Lower lobe of right lung (tissue), 2 donors: ENCODE data around the gene GNG11. TPM values are rescaled to one million over a fixed set of nuclear protein-coding genes. Genes with fewer than 3 reads are reported as not detected.
A peak's percentile ranks its signal among the peaks of the same experiment; 100 is the strongest.
"Not testable (repeated sequence)": the region's sequence is repeated elsewhere in the genome, so short reads cannot be mapped to it uniquely, and the experiment has no call there.

ENCODE experiments used
- ATAC-seq, 2 donors: fragments of 200-7000 bp; cut with Tn5 transposase; one replicate each; pipeline ENCODE4 v1.9.1; 2020 to 2022; ENCODE audit warnings: mild to moderate bottlenecking in 2 of 2, moderate library complexity in 2 of 2
- DNase-seq: peaks from one replicate; pipeline ENCODE4 v3.0.0-alpha.2; 2020
- H3K27ac ChIP-seq: fragments of 200-600 bp; one replicate; pipeline ENCODE4 v1.8.0; 2022
- H3K27me3 ChIP-seq: fragments of 200-600 bp; one replicate; pipeline ENCODE4 v1.8.0; 2022; ENCODE audit warnings: low read depth
- H3K36me3 ChIP-seq: fragments of 200-600 bp; one replicate; pipeline ENCODE4 v1.8.0; 2022; ENCODE audit warnings: mild to moderate bottlenecking
- H3K4me1 ChIP-seq: fragments of 200-600 bp; one replicate; pipeline ENCODE4 v1.8.0; 2022
- H3K4me3 ChIP-seq: fragments of 200-600 bp; one replicate; pipeline ENCODE4 v1.8.0; 2022; ENCODE audit warnings: mild to moderate bottlenecking
- H3K9me3 ChIP-seq: fragments of 200-600 bp; one replicate; pipeline ENCODE4 v1.8.0; 2022
- CTCF ChIP-seq: fragments of 200-600 bp; IDR thresholded peaks from one replicate; pipeline ENCODE4 v1.8.0; 2022; ENCODE audit warnings: antibody characterized with exemption, mild to moderate bottlenecking
- intact Hi-C: fragments of 100-400 bp; cut with DNase I; formaldehyde crosslinking; loops from one replicate; pipeline ENCODE4 v1.11.0; 2022
- total RNA-seq: library from RNA; stranded (reverse); fragmentation: NEBNext Ultra II Directional; extraction: Animal tissue kit (Norgen Biotek cat#: 25700); gene quantifications from one replicate; pipeline ENCODE4 v1.2.1, GENCODE V29; 2021
- donor health status: DM: no; HTN: yes; CAD: no; lungs with severe emphysema.

GNG11 gene
- total RNA-seq, 1 donor from 2014 or later: 23.2 TPM

- DNase-seq (no peak), ATAC-seq (peak; percentile 46 to 53)
- Histone ChIP-seq H3K27me3 (no peaks in the 10 kb centered on the region), H3K9me3 (no peaks in the 10 kb centered on the region), H3K4me3 (no peak overlapping the region), H3K4me1 (no peaks in the 10 kb centered on the region), H3K27ac (no peak overlapping the region), H3K36me3 (no peaks in the 10 kb centered on the region)
- peak; percentile 81 for TF ChIP-seq CTCF
- intact Hi-C loops: loop anchor here (10.0 kb wide), 1 partner anchor 182 kb away; no protein-coding TSS in a partner anchor
Observed at GRCh38 chr7:93902777-93903423, 18.6 kb upstream of the GNG11 start.

- H3K4me1 ChIP-seq: peaks cover 4% of the 10 kb centered on the region
- TF ChIP-seq CTCF: no peak
- H3K27me3 ChIP-seq: no peaks in the 10 kb centered on the region
- no peak within 1 kb of the TSS for H3K4me3 ChIP-seq
- intact Hi-C loops: loop anchor here (10.0 kb wide), 1 partner anchor 179 kb away; no protein-coding TSS in a partner anchor
- no peak within 1 kb of the TSS for H3K27ac ChIP-seq
- H3K36me3 ChIP-seq: no peaks in the 10 kb centered on the region
- H3K9me3 ChIP-seq: no peaks in the 10 kb centered on the region
- ATAC-seq: no peak
- no peak for DNase-seq
Observed at GRCh38 chr7:93906267-93906666, 15.3 kb upstream of the GNG11 start, which contains the start of gene GNGT1. TSS of gene GNGT1 (plus strand) at chr7:93906567. CDS start at chr7:93906747, 180 bp downstream.

- DNase-seq (no peak), ATAC-seq (peak in 1 of 2 donors; percentile 29)
- no peaks in the 10 kb centered on the region for H3K27me3 ChIP-seq
- H3K9me3 ChIP-seq: no peaks in the 10 kb centered on the region
- no peak overlapping the region for H3K27ac ChIP-seq
- peaks cover 4% of the 10 kb centered on the region for H3K4me1 ChIP-seq
- no peak for TF ChIP-seq CTCF
- intact Hi-C loops: no loop called here
- no peak overlapping the region for H3K4me3 ChIP-seq
- no peaks in the 10 kb centered on the region for H3K36me3 ChIP-seq
Observed at GRCh38 chr7:93910076-93910994, 11.2 kb upstream of the GNG11 start.

GRCh38 chr7:93911242-93911641 is 10.3 kb upstream of the GNG11 start:
- H3K9me3 ChIP-seq, H3K27ac ChIP-seq, ATAC-seq, intact Hi-C loops, H3K4me1 ChIP-seq, DNase-seq, H3K36me3 ChIP-seq, H3K27me3 ChIP-seq, H3K4me3 ChIP-seq: not testable (repeated sequence)

GRCh38 chr7:93911661-93912060 is 9.9 kb upstream of the GNG11 start:
- DNase-seq, H3K4me1 ChIP-seq, H3K4me3 ChIP-seq, intact Hi-C loops, ATAC-seq, H3K27ac ChIP-seq, H3K27me3 ChIP-seq, H3K36me3 ChIP-seq, H3K9me3 ChIP-seq: not testable (repeated sequence)

- Histone ChIP-seq H3K4me1 (peaks cover 4% of the 10 kb centered on the region), H3K27ac (no peak overlapping the region), H3K36me3 (no peaks in the 10 kb centered on the region), H3K4me3 (no peak overlapping the region), H3K9me3 (no peaks in the 10 kb centered on the region), H3K27me3 (no peaks in the 10 kb centered on the region)
- ATAC-seq (no peak), DNase-seq (no peak)
- no peak for TF ChIP-seq CTCF
- intact Hi-C loops: no loop called here
Observed at GRCh38 chr7:93913197-93913596, 8.3 kb upstream of the GNG11 start.
